Esophagus muscularis mucosa (tissue), 4 donors: ENCODE data around the gene KDM3B. TPM values are rescaled to one million over a fixed set of nuclear protein-coding genes. Genes with fewer than 3 reads are reported as not detected.

Experiments used
- DNase-seq: peaks from one replicate; pipeline ENCODE4 v3.0.0-alpha.2; 2017; ENCODE audit errors: extremely low spot score
- H3K27ac ChIP-seq, 4 donors: fragments of 200-600 bp; sonication (generic); replicated peaks in 1 of 4; 1 replicate in 3 of 4; 2 replicates in 1 of 4; pipeline ENCODE4 v1.5.1; 2016 to 2019; ENCODE audit warnings: mild to moderate bottlenecking in 1 of 4
- H3K27me3 ChIP-seq, 4 donors: fragments of 200-600 bp; sonication (generic); one replicate each; pipeline versions ENCODE4 v1.5.1 to v1.6.0; 2016 to 2019
- H3K36me3 ChIP-seq, 4 donors: fragments of 200-600 bp; sonication (generic); one replicate each; pipeline ENCODE4 v1.5.1; 2016 to 2019
- H3K4me1 ChIP-seq, 4 donors: fragments of 200-600 bp; sonication (generic); one replicate each; pipeline ENCODE4 v1.5.1; 2016 to 2019
- H3K4me3 ChIP-seq, 4 donors: fragments of 200-600 bp; sonication (generic); 1 replicate in 2 of 4; 2 replicates in 2 of 4; pipeline ENCODE4 v1.5.1; 2016 to 2019; ENCODE audit warnings: mild to moderate bottlenecking in 4 of 4, moderate library complexity in 1 of 4
- H3K9me3 ChIP-seq, 4 donors: fragments of 200-600 bp; sonication (generic); 1 replicate in 3 of 4; 2 replicates in 1 of 4; pipeline ENCODE4 v1.5.1; 2016 to 2019
- EP300 ChIP-seq: sonication (generic); formaldehyde crosslinking; IDR thresholded peaks from one replicate; pipeline ENCODE4 v1.6.1; 2017; ENCODE audit warnings: antibody characterized with exemption
- POLR2A ChIP-seq: fragments of 450-650 bp; IDR thresholded peaks from one replicate; pipeline ENCODE4 v1.6.1; 2017; ENCODE audit warnings: antibody characterized with exemption, moderate library complexity, mild to moderate bottlenecking, low read depth
- POLR2AphosphoS5 ChIP-seq, 2 donors: sonication (generic); formaldehyde crosslinking; IDR thresholded peaks; one replicate each; pipeline ENCODE4 v1.6.1; 2017; ENCODE audit warnings: antibody characterized with exemption in 2 of 2
- WGBS: methylation state at CpG from one replicate; pipeline ENCODE4 v1.1.5; 2018; 5-methylcytosine and 5-hydroxymethylcytosine counted together
- intact Hi-C: fragments of 100-400 bp; cut with DNase I; formaldehyde crosslinking; loops from one replicate; pipeline ENCODE4 v1.15.1; 2023
- total RNA-seq, 4 donors: library from RNA; depleted of rRNA; stranded (reverse); fragments of >200 nt; gene quantifications; one replicate each; pipeline versions ENCODE4 v1.1.0 to v1.2.1, GENCODE V29; 2016
- TF ChIP-seq, protein P1 (sequence below), 3 experiments: fragments of 200-600 bp in 2 of 3; fragments of 450-650 bp in 1 of 3; sonication (generic) in 2 of 3; IDR thresholded peaks; one replicate each; pipeline ENCODE4 v1.5.1; 2017 to 2019; ENCODE audit warnings: antibody characterized with exemption in 3 of 3, mild to moderate bottlenecking in 2 of 3, moderate library complexity in 1 of 3

KDM3B gene
- total RNA-seq, 4 donors from 2014 or later, result 61.3 to 88.8 (median 74.9) TPM

DNA sequence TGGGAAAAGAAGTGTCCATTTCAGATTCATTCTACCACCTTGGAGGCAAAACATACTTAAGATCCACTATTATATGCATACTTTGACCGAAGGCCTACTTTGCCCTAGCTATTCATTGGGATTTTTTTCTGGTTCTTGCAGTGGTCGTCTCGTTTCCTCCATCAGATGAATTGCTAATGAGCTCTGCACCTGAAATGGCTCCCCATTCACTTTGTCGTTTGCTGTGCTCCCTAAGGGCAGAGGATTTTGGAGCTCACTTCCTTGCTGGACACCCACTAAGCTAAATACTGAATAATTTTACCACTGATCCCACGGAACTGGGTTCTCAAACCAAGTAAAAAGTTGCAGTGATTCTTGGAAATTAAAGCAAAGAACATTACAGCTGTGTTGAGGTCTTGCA lies 1.9 kb downstream of the KDM3B start:
- H3K36me3 ChIP-seq, result peaks cover 0 to 6% (median under 1%) of the 10 kb centered on the region in 4 donors
- intact Hi-C loops, result loop anchor here (5.0 kb wide), 1 partner anchor 53 kb away; no protein-coding TSS in a partner anchor
- TF ChIP-seq POLR2A (no peak), POLR2AphosphoS5 (IDR thresholded peaks at IDR 0.05) (no peak), EP300 (no peak)
- TF ChIP-seq, protein P1, sequence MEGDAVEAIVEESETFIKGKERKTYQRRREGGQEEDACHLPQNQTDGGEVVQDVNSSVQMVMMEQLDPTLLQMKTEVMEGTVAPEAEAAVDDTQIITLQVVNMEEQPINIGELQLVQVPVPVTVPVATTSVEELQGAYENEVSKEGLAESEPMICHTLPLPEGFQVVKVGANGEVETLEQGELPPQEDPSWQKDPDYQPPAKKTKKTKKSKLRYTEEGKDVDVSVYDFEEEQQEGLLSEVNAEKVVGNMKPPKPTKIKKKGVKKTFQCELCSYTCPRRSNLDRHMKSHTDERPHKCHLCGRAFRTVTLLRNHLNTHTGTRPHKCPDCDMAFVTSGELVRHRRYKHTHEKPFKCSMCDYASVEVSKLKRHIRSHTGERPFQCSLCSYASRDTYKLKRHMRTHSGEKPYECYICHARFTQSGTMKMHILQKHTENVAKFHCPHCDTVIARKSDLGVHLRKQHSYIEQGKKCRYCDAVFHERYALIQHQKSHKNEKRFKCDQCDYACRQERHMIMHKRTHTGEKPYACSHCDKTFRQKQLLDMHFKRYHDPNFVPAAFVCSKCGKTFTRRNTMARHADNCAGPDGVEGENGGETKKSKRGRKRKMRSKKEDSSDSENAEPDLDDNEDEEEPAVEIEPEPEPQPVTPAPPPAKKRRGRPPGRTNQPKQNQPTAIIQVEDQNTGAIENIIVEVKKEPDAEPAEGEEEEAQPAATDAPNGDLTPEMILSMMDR (IDR thresholded peaks at IDR 0.05), result no peak
- peak overlapping the region; percentile 88 to 97 (median 93) for H3K4me3 ChIP-seq
- H3K4me1 ChIP-seq, result peaks cover 30 to 42% (median 39%) of the 10 kb centered on the region in 4 donors
- peak overlapping the region; percentile 96 to 98 (median 98) for H3K27ac ChIP-seq
- DNase-seq, result no peak
- H3K27me3 ChIP-seq, result no peaks in the 10 kb centered on the region
- WGBS, result 13% methylated on average over 5 of the region's 5 CpGs
- peaks cover 0 to 7% (median 2%) of the 10 kb centered on the region in 4 donors for H3K9me3 ChIP-seq

- H3K9me3 ChIP-seq, result peaks cover 0 to 7% (median 2%) of the 10 kb centered on the region in 4 donors
- no peak for TF ChIP-seq POLR2A
- TF ChIP-seq EP300, result no peak
- TF ChIP-seq, protein P1 (IDR thresholded peaks at IDR 0.05), result no peak
- no peak for TF ChIP-seq POLR2AphosphoS5 (IDR thresholded peaks at IDR 0.05)
- H3K36me3 ChIP-seq, result peaks cover 0 to under 1% (median 0%) of the 10 kb centered on the region in 4 donors
- H3K27ac ChIP-seq, result peak overlapping the region in 3 of 4 donors; percentile 12 to 98 (median 96)
- intact Hi-C loops, result loop anchor here (5.0 kb wide), 1 partner anchor 52 kb away; no protein-coding TSS in a partner anchor
- H3K4me3 ChIP-seq, result peak overlapping the region; percentile 88 to 97 (median 93)
- no peaks in the 10 kb centered on the region for H3K27me3 ChIP-seq
- 24% methylated on average over 6 of the region's 6 CpGs for WGBS
- no peak for DNase-seq
- H3K4me1 ChIP-seq, result peaks cover 33 to 46% (median 39%) of the 10 kb centered on the region in 4 donors
Observed at GRCh38 chr5:138354926-138355378, 2.5 kb downstream of the KDM3B start.

DNA sequence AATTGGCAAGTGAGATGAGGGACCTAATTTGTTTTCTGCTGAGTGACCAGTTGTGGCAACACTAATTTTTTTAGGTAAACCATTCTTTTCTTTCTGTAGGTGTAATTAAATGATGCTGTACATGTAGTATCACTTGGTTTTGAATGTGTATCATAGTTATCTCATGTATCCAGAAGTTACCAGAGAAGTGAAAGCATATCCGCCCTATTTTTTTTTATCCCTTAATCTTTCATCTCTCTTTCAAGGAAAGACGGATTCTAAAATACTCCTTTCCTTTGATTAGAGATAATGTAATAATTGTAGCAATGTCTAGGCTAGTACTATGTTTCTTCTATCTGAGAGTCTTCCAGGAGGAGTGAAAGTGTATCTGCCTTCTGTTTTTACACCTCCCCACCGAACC lies 7.1 kb downstream of the KDM3B start:
- Histone ChIP-seq H3K4me1 (peaks cover 25 to 60% (median 44%) of the 10 kb centered on the region in 4 donors), H3K4me3 (no peak overlapping the region), H3K27ac (no peak overlapping the region), H3K9me3 (no peaks in the 10 kb centered on the region), H3K27me3 (no peaks in the 10 kb centered on the region), H3K36me3 (no peaks in the 10 kb centered on the region)
- intact Hi-C loops, result no loop called here
- 83% methylated on average over 3 of the region's 3 CpGs for WGBS
- TF ChIP-seq POLR2A (no peak), EP300 (no peak), POLR2AphosphoS5 (IDR thresholded peaks at IDR 0.05) (no peak)
- TF ChIP-seq, protein P1 (IDR thresholded peaks at IDR 0.05), result no peak
- DNase-seq, result no peak

GRCh38 chr5:138360941-138361452 lies 8.5 kb downstream of the KDM3B start:
- WGBS, result 96% methylated on average over 1 of the region's 1 CpG
- H3K4me1 ChIP-seq, result peaks cover 14 to 47% (median 30%) of the 10 kb centered on the region in 4 donors

More at GRCh38 chr5:138360941-138361452, 8.5 kb downstream of the KDM3B start:
- Histone ChIP-seq H3K9me3 (no peaks in the 10 kb centered on the region), H3K4me3 (no peak overlapping the region), H3K36me3 (no peaks in the 10 kb centered on the region), H3K27me3 (no peaks in the 10 kb centered on the region), H3K27ac (no peak overlapping the region)
- TF ChIP-seq, protein P1 (IDR thresholded peaks at IDR 0.05), result no peak
- TF ChIP-seq POLR2AphosphoS5 (IDR thresholded peaks at IDR 0.05) (no peak), EP300 (no peak), POLR2A (no peak)
- intact Hi-C loops, result no loop called here
- DNase-seq, result no peak
